Epithelial cell of proximal tubule (primary cell): ENCODE measurements around the gene LCMT1. TPM values are rescaled to one million over a fixed set of nuclear protein-coding genes. Genes with fewer than 3 reads are reported as not detected.
"Not testable (repeated sequence)": the region's sequence is repeated elsewhere in the genome, so short reads cannot be mapped to it uniquely, and the experiment has no call there.

Experiments
- DNase-seq: peaks from one replicate; pipeline ENCODE4 v3.0.0-alpha.2; 2011; ENCODE audit warnings: low read depth
- H3K4me3 ChIP-seq: 2 replicates; pipeline ENCODE4 v1.5.1; 2011; ENCODE audit warnings: low read depth, mild to moderate bottlenecking, low read length
- total RNA-seq: library from RNA; depleted of rRNA; stranded (reverse); fragments of >200 nt; gene quantifications from 2 replicates; pipeline ENCODE4 v1.2.3, GENCODE V29; 2015
- TF ChIP-seq, protein P1 (sequence below): conservative IDR thresholded peaks from 2 replicates; pipeline ENCODE4 v1.5.1; 2012; ENCODE audit warnings: low read depth, mild to moderate bottlenecking, low read length

Gene LCMT1
- total RNA-seq, 1 donor from 2014 or later, result 56.9 TPM

DNA sequence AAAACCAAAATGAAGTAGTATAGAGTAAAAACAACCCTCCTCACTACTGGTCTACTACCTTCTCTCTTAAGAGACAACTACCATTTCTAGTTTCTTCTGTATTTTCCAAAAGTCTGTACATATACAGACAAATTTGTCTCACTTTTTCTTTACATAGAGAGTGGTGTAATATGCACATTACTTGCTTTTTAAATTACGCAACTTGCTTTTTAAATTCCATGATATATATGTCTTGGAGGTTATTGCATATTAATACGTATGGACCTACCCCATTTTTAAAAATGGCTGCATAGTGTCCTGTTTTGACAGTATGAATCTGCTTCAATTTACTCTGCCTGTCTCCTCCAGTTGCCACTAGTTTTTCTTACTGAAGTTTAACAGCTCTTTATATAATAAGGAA, 62.7 kb downstream of the LCMT1 start:
- TF ChIP-seq, protein P1, sequence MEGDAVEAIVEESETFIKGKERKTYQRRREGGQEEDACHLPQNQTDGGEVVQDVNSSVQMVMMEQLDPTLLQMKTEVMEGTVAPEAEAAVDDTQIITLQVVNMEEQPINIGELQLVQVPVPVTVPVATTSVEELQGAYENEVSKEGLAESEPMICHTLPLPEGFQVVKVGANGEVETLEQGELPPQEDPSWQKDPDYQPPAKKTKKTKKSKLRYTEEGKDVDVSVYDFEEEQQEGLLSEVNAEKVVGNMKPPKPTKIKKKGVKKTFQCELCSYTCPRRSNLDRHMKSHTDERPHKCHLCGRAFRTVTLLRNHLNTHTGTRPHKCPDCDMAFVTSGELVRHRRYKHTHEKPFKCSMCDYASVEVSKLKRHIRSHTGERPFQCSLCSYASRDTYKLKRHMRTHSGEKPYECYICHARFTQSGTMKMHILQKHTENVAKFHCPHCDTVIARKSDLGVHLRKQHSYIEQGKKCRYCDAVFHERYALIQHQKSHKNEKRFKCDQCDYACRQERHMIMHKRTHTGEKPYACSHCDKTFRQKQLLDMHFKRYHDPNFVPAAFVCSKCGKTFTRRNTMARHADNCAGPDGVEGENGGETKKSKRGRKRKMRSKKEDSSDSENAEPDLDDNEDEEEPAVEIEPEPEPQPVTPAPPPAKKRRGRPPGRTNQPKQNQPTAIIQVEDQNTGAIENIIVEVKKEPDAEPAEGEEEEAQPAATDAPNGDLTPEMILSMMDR, result no peak
- no peak overlapping the region for H3K4me3 ChIP-seq
- no peak for DNase-seq

- H3K4me3 ChIP-seq, result no peak overlapping the region
- TF ChIP-seq, protein P1, result peak; percentile 20
- no peak for DNase-seq
Measured at GRCh38 chr16:25176136-25176535, 64.6 kb downstream of the LCMT1 start.

- TF ChIP-seq, protein P1, result no peak
- DNase-seq, result no peak
- no peak overlapping the region for H3K4me3 ChIP-seq
Measured at GRCh38 chr16:25177512-25177830, 65.9 kb downstream of the LCMT1 start.

GRCh38 chr16:25177831-25178688, 66.5 kb downstream of the LCMT1 start:
- no peak overlapping the region for H3K4me3 ChIP-seq
- TF ChIP-seq, protein P1, result no peak
- DNase-seq, result no peak

DNA sequence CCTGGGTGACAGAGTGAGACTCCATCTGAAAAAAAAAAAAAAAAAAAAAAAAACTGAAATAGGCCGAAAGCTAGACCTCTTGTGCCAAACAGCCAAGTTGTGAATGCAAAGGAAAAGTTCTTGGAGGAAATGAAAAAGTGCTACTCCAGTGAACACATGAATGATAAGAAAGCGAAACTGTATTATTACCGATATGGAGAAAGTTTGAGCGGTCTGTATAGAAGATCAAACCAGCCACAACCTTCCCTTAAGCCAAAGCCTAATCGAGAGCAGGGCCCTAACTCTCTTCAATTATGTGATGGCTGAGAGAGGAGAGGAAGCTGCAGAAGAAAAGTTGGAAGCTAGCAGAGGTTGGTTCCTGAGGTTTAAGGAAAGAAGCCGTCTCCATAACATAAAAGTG, 69.7 kb downstream of the LCMT1 start:
- not testable (repeated sequence) for H3K4me3 ChIP-seq, DNase-seq

DNA sequence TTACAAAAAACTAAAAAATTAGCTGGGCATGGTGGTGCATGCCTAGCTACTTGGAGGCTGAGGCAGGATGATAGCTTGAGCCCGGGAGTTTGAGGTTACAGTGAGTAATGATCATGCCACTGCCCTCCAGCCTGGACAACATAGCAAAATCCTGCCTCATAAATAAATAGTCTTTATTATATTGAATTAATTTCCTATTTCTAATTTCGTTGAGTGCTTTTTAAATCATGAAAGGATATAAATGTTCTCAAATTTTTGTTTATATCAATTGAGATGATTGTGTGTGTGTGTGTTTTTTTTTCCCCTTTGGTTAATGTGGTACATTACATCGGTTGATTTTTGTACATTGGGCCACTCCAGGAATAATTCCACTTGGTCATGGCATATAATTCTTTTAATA, 73.2 kb downstream of the LCMT1 start:
- H3K4me3 ChIP-seq, result no peak overlapping the region
- TF ChIP-seq, protein P1, result no peak
- DNase-seq, result no peak

DNA sequence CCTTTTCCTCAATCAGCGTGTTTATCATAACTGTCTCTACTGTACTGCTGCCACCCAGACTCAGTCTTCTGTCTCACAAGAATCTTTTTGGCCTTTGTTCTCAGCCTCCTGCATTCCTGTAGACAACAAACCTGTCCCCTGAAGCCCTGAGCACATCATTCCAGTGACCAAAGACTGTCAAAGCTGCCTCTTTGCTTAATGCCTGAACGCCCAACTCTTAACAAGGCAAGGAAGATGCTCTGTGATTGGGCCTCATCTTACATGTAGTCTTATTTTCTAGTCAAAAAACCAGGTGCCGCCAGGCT, 75.9 kb downstream of the LCMT1 start:
- no peak overlapping the region for H3K4me3 ChIP-seq
- DNase-seq, result no peak
- TF ChIP-seq, protein P1, result no peak
